CD4-positive, CD25-positive, alpha-beta regulatory T cell (primary cell): ENCODE data around the gene MAP7D1. TPM values are rescaled to one million over a fixed set of nuclear protein-coding genes. Genes with fewer than 3 reads are reported as not detected.

ENCODE experiments used
- ATAC-seq, 2 donors: fragments of 150-1000 bp; cut with Tn5 transposase; one replicate each; pipeline ENCODE4 v1.10.0; 2021; ENCODE audit warnings: low read depth in 2 of 2, moderate number of reproducible peaks in 2 of 2, moderate library complexity in 1 of 2
- DNase-seq, 3 donors: peaks; one replicate each; pipeline versions ENCODE4 v3.0.0 to v3.0.0-alpha.2; 2012 to 2022; ENCODE audit warnings: mixed read lengths in 1 of 3
- H3K27ac ChIP-seq: one replicate; pipeline ENCODE4 v1.7.0; 2013; ENCODE audit warnings: mild to moderate bottlenecking, low read length; ENCODE audit not compliant: insufficient read depth, poor library complexity, severe bottlenecking
- H3K27me3 ChIP-seq: one replicate; pipeline ENCODE4 v1.7.0; 2013; ENCODE audit warnings: low read length; ENCODE audit not compliant: control insufficient read depth, insufficient read depth
- H3K36me3 ChIP-seq: one replicate; pipeline ENCODE4 v1.7.0; 2013; ENCODE audit warnings: mild to moderate bottlenecking, low read length, moderate library complexity; ENCODE audit not compliant: control insufficient read depth, insufficient read depth
- H3K4me1 ChIP-seq: 2 replicates; pipeline ENCODE4 v1.7.0; 2013; ENCODE audit warnings: mild to moderate bottlenecking, low read length; ENCODE audit not compliant: insufficient read depth, control insufficient read depth, poor library complexity, severe bottlenecking
- H3K4me3 ChIP-seq: one replicate; pipeline ENCODE4 v1.7.0; 2013; ENCODE audit warnings: low read depth, mild to moderate bottlenecking, low read length, moderate library complexity
- H3K9me3 ChIP-seq, 2 experiments: 1 replicate in 1 of 2; 2 replicates in 1 of 2; pipeline ENCODE4 v1.7.0; 2013; ENCODE audit warnings: low read length in 2 of 2, mild to moderate bottlenecking in 1 of 2, moderate library complexity in 1 of 2; ENCODE audit not compliant: control insufficient read depth in 2 of 2
- H3K27ac Mint-ChIP-seq, 3 donors: one replicate each; pipeline ENCODE4 v1.8.0; 2020 to 2022; ENCODE audit warnings: mild to moderate bottlenecking in 3 of 3, mixed read lengths in 3 of 3, moderate library complexity in 2 of 3
- H3K27me3 Mint-ChIP-seq: one replicate; pipeline ENCODE4 v1.8.0; 2022; ENCODE audit warnings: mild to moderate bottlenecking, mixed read lengths
- H3K36me3 Mint-ChIP-seq: one replicate; pipeline ENCODE4 v1.8.0; 2020; ENCODE audit warnings: mixed read lengths
- H3K4me1 Mint-ChIP-seq, 4 donors: one replicate each; pipeline ENCODE4 v1.8.0; 2020 to 2022; ENCODE audit warnings: mixed read lengths in 4 of 4, mild to moderate bottlenecking in 1 of 4
- H3K4me3 Mint-ChIP-seq, 4 donors: one replicate each; pipeline ENCODE4 v1.8.0; 2020 to 2022; ENCODE audit warnings: mild to moderate bottlenecking in 4 of 4, mixed read lengths in 4 of 4, moderate library complexity in 3 of 4
- H3K9me3 Mint-ChIP-seq, 7 donors: one replicate each; pipeline ENCODE4 v1.8.0; 2020 to 2022; ENCODE audit warnings: mixed read lengths in 7 of 7, mild to moderate bottlenecking in 3 of 7, moderate library complexity in 2 of 7
- polyA plus RNA-seq, 4 donors: library from polyadenylated mRNA; unstranded; fragments of 300-500 nt; fragmentation: Illumina TruSeq; gene quantifications; one replicate each; pipeline ENCODE4 v1.2.3, GENCODE V29; 2021
- total RNA-seq: library from RNA; stranded (reverse); gene quantifications from one replicate; pipeline ENCODE4 v1.2.3, GENCODE V29; 2022

MAP7D1 gene
- total and polyA plus RNA-seq, 5 donors from 2014 or later: 10.1 to 178 (median 13.8) TPM

DNA sequence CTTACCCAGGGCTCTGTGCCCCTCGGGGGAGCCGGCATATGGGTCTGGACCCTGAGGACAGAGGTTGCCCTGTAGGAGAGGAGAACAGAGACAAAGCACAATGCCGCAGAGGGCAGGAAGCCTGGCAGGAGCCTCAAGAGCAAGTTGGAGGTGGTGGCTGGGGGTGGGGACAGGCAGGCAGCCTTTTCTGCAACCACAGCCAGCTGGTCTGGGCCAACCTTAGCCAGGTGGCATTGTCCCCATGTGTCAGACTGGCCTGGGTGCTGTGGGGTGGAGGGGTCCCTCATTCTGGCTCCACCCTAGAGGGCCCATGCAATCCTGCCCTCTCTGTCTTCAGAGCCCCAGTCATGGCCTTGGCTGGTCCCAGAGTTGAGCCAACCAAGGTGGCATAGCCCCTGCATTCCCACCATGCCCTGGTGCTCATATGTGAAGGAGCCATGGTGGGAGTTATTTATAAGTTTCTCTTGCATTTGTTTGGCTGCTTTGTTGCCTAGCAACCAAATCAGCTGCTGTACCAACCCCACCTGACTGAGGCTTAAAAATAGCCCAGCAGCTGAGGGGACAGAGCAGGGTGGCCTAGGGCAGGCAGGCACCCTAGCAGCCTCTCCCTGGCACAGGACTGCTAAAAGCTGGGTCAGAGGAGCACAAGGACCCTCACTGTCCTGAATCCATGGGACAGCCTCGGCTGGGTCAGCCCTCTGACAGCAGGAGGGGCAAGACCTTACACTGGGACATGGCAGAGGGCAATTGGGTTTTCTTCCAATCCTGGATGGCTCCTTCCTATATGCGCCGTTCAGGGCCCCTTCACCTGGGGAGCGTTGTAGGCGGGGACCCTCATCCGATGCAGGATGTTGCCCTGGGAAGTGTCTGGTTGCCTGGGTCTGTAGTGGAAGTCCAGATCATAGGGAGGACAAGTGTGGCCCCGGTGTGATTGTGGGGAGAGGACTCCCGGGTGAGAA lies 19.5 kb downstream of the MAP7D1 start:
- Mint-ChIP-seq H3K27ac (peak overlapping the region in 1 of 3 donors; percentile 62), H3K27me3 (no peaks in the 10 kb centered on the region), H3K9me3 (no peaks in the 10 kb centered on the region), H3K36me3 (peaks cover 23% of the 10 kb centered on the region), H3K4me3 (no peak overlapping the region), H3K4me1 (peaks cover 0 to 12% (median 8%) of the 10 kb centered on the region in 4 donors)
- no peak for DNase-seq
- Histone ChIP-seq H3K4me1 (no peaks in the 10 kb centered on the region), H3K4me3 (no peak overlapping the region), H3K27ac (peak overlapping the region; percentile 23), H3K36me3 (peaks cover 86% of the 10 kb centered on the region), H3K27me3 (no peaks in the 10 kb centered on the region), H3K9me3 (no peaks in the 10 kb centered on the region)
- no peak for ATAC-seq

GRCh38 chr1:36176106-36176949 lies 20.4 kb downstream of the MAP7D1 start:
- Histone ChIP-seq H3K4me3 (no peak overlapping the region), H3K27ac (peak overlapping the region; percentile 23), H3K36me3 (peaks cover 88% of the 10 kb centered on the region), H3K27me3 (no peaks in the 10 kb centered on the region), H3K4me1 (no peaks in the 10 kb centered on the region), H3K9me3 (no peaks in the 10 kb centered on the region)
- no peak for DNase-seq
- H3K36me3 Mint-ChIP-seq: peaks cover 28% of the 10 kb centered on the region
- H3K9me3 Mint-ChIP-seq: no peaks in the 10 kb centered on the region
- no peak for ATAC-seq
- H3K27me3 Mint-ChIP-seq: no peaks in the 10 kb centered on the region
- H3K4me3 Mint-ChIP-seq: no peak overlapping the region
- H3K27ac Mint-ChIP-seq: peak overlapping the region in 1 of 3 donors; percentile 62
- H3K4me1 Mint-ChIP-seq: peaks cover 0 to 9% (median 7%) of the 10 kb centered on the region in 4 donors

- Mint-ChIP-seq H3K27me3 (no peaks in the 10 kb centered on the region), H3K36me3 (peaks cover 23% of the 10 kb centered on the region), H3K4me3 (no peak overlapping the region), H3K4me1 (peaks cover 0 to 9% (median 7%) of the 10 kb centered on the region in 4 donors), H3K9me3 (no peaks in the 10 kb centered on the region), H3K27ac (no peak overlapping the region)
- no peaks in the 10 kb centered on the region for H3K27me3 ChIP-seq
- peaks cover 74% of the 10 kb centered on the region for H3K36me3 ChIP-seq
- no peak overlapping the region for H3K4me3 ChIP-seq
- no peaks in the 10 kb centered on the region for H3K4me1 ChIP-seq
- ATAC-seq: no peak
- no peak for DNase-seq
- H3K9me3 ChIP-seq: no peaks in the 10 kb centered on the region
- no peak overlapping the region for H3K27ac ChIP-seq
These were observed 21.9 kb downstream of the MAP7D1 start for GRCh38 chr1:36177589-36178431.

- no peaks in the 10 kb centered on the region for H3K9me3 Mint-ChIP-seq
- no peak overlapping the region for H3K4me3 Mint-ChIP-seq
- H3K27ac ChIP-seq: no peak overlapping the region
- H3K36me3 ChIP-seq: peaks cover 66% of the 10 kb centered on the region
- no peak overlapping the region for H3K27ac Mint-ChIP-seq
- peaks cover 0 to 6% (median 5%) of the 10 kb centered on the region in 4 donors for H3K4me1 Mint-ChIP-seq
- DNase-seq: no peak
- no peak overlapping the region for H3K4me3 ChIP-seq
- peaks cover 21% of the 10 kb centered on the region for H3K36me3 Mint-ChIP-seq
- no peaks in the 10 kb centered on the region for H3K27me3 Mint-ChIP-seq
- H3K27me3 ChIP-seq: no peaks in the 10 kb centered on the region
- no peaks in the 10 kb centered on the region for H3K9me3 ChIP-seq
- ATAC-seq: no peak
- no peaks in the 10 kb centered on the region for H3K4me1 ChIP-seq
These were observed 22.7 kb downstream of the MAP7D1 start for GRCh38 chr1:36178471-36179219.

DNA sequence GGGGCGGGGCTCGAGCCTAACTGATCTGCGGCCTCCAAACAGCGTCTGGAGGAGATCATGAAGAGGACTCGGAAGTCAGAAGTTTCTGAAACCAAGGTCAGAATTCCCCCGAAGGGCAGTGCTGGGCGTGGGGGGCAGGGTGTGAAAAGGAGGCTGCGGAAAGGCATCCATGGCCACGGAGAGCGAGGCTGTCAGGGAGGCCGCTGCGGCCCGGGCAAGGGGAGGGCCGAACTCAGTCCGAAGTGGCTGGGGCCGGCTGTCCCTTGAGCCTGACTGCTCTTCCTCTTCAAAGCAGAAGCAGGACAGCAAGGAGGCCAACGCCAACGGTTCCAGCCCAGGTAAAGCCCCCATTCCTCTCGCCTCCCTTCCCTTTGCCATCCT lies 23.2 kb downstream of the MAP7D1 start:
- Mint-ChIP-seq H3K27ac (no peak overlapping the region), H3K4me1 (peaks cover 0 to 1% (median under 1%) of the 10 kb centered on the region in 4 donors), H3K27me3 (no peaks in the 10 kb centered on the region), H3K4me3 (no peak overlapping the region), H3K9me3 (no peaks in the 10 kb centered on the region), H3K36me3 (peaks cover 15% of the 10 kb centered on the region)
- Histone ChIP-seq H3K27me3 (no peaks in the 10 kb centered on the region), H3K27ac (no peak overlapping the region), H3K36me3 (peaks cover 60% of the 10 kb centered on the region), H3K9me3 (no peaks in the 10 kb centered on the region), H3K4me1 (no peaks in the 10 kb centered on the region), H3K4me3 (no peak overlapping the region)
- no peak for DNase-seq
- ATAC-seq: no peak

GRCh38 chr1:36182734-36183133 lies 26.8 kb downstream of the MAP7D1 start:
- DNase-seq (no peak), ATAC-seq (no peak)
- peak overlapping the region in 1 of 4 donors; percentile 15 for H3K4me3 Mint-ChIP-seq
- H3K27ac Mint-ChIP-seq: peak overlapping the region; percentile 6 to 23 (median 23)
- peaks cover 0 to 4% (median 0%) of the 10 kb centered on the region in 4 donors for H3K4me1 Mint-ChIP-seq
- no peak overlapping the region for H3K27ac ChIP-seq
- no peaks in the 10 kb centered on the region for H3K9me3 Mint-ChIP-seq
- no peaks in the 10 kb centered on the region for H3K4me1 ChIP-seq
- no peaks in the 10 kb centered on the region for H3K27me3 ChIP-seq
- H3K9me3 ChIP-seq: no peaks in the 10 kb centered on the region
- H3K36me3 Mint-ChIP-seq: peaks cover 13% of the 10 kb centered on the region
- no peaks in the 10 kb centered on the region for H3K27me3 Mint-ChIP-seq
- peaks cover 30% of the 10 kb centered on the region for H3K36me3 ChIP-seq
- no peak overlapping the region for H3K4me3 ChIP-seq
